Activated CD8-positive, alpha-beta memory T cell treated with anti-CD3 and anti-CD28 coated beads, Interleukin-2, amount 50 U/mL, for 1 hour (primary cell): ENCODE results near the gene ARHGEF25.
"Not testable (repeated sequence)": the region's sequence is repeated elsewhere in the genome, so short reads cannot be mapped to it uniquely, and the experiment has no call there.

Source experiments
- DNase-seq: peaks from one replicate; pipeline ENCODE4 v3.0.0-alpha.2; 2020; ENCODE audit errors: extremely low read depth

ARHGEF25 gene

GRCh38 chr12:57609101-57609780 lies 2.0 kb upstream of the ARHGEF25 start:
- no peak for DNase-seq

GRCh38 chr12:57609781-57610553 lies 1.3 kb upstream of the ARHGEF25 start:
- DNase-seq: no peak

GRCh38 chr12:57610554-57611107 lies 604 bp upstream of the ARHGEF25 start:
- DNase-seq: no peak

GRCh38 chr12:57611827-57612710 lies 834 bp downstream of the ARHGEF25 start:
- no peak for DNase-seq

GRCh38 chr12:57612711-57613426 lies 1.6 kb downstream of the ARHGEF25 start:
- no peak for DNase-seq

- DNase-seq: no peak
Observed at GRCh38 chr12:57613427-57614109, 2.3 kb downstream of the ARHGEF25 start.

GRCh38 chr12:57614178-57614947 lies 3.1 kb downstream of the ARHGEF25 start:
- no peak for DNase-seq

- DNase-seq: no peak
Observed at GRCh38 chr12:57614948-57615500, 3.8 kb downstream of the ARHGEF25 start.

GRCh38 chr12:57615637-57616036 lies 4.4 kb downstream of the ARHGEF25 start:
- no peak for DNase-seq

- DNase-seq: no peak
Observed at GRCh38 chr12:57616383-57617101, 5.3 kb downstream of the ARHGEF25 start.

GRCh38 chr12:57617942-57618341 lies 6.7 kb downstream of the ARHGEF25 start:
- DNase-seq: no peak

- not testable (repeated sequence) for DNase-seq
Observed at GRCh38 chr12:57618431-57618830, 7.2 kb downstream of the ARHGEF25 start.

- DNase-seq: no peak
Observed at GRCh38 chr12:57618966-57619433, 7.8 kb downstream of the ARHGEF25 start.

- DNase-seq: no peak
Observed at GRCh38 chr12:57619434-57620244, 8.4 kb downstream of the ARHGEF25 start.

- DNase-seq: no peak
Observed at GRCh38 chr12:57620245-57620935, 9.2 kb downstream of the ARHGEF25 start.

GRCh38 chr12:57620936-57621496 lies 9.8 kb downstream of the ARHGEF25 start:
- no peak for DNase-seq
